Endothelial cell of umbilical vein (primary cell): ENCODE results near the gene IQCE.

Source experiments
- EZH2 ChIP-seq: IDR thresholded peaks from 2 replicates; pipeline ENCODE4 v1.6.1; 2012; ENCODE audit warnings: borderline replicate concordance, low read depth, mild to moderate bottlenecking, moderate library complexity, low read length, inconsistent platforms; ENCODE audit not compliant: severe bottlenecking
- JUN ChIP-seq: IDR thresholded peaks from 2 replicates; pipeline ENCODE4 v1.6.1; 2011; ENCODE audit warnings: borderline replicate concordance, low read depth; ENCODE audit not compliant: insufficient read length, insufficient read depth
- MYC ChIP-seq: IDR thresholded peaks from one replicate; pipeline ENCODE4 v1.6.1; 2011; ENCODE audit warnings: mild to moderate bottlenecking, low read depth, low read length
- POLR2A ChIP-seq: IDR thresholded peaks from 2 replicates; pipeline ENCODE4 v1.6.1; 2012; ENCODE audit warnings: low read depth, mild to moderate bottlenecking, control low read depth, low read length
- POLR2AphosphoS5 ChIP-seq: IDR thresholded peaks from 2 replicates; pipeline ENCODE4 v1.6.1; 2012; ENCODE audit warnings: low read depth, mild to moderate bottlenecking, control low read depth, low read length, moderate library complexity; ENCODE audit not compliant: insufficient read depth
- TF ChIP-seq, protein P1 (sequence below), 2 donors: IDR thresholded peaks; 1 replicate in 1 of 2; 2 replicates in 1 of 2; pipeline ENCODE4 v1.5.1; 2011; ENCODE audit warnings: low read length in 2 of 2, mild to moderate bottlenecking in 2 of 2, moderate library complexity in 2 of 2, control low read depth in 1 of 2, inconsistent platforms in 1 of 2, low read depth in 1 of 2; ENCODE audit not compliant: insufficient read depth in 1 of 2; ENCODE audit errors: extremely low read depth in 1 of 2

DNA sequence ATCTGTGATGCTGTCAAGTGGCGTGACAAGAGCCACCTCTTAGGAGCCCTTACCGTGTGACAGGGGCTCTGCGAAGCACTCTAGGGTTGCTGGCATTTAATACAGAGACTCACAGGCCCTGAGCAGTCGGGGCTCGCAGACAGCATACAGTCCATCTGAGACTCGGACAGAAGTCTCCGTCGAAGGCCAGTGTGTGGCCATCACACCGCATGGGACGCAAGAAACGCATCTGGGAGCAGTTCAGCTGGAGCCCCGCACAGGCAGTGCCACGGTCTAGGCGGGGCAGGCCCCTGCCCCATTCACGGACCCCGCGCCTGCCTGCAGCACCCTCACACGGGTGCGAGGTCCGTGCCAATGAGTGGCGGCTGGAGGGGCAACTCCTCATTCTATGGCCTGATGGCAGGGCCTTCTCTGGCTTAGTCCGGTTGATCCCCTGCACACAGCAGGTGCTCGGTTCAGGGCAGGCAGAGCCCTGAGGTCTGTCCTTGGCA lies 33.6 kb downstream of the IQCE start:
- TF ChIP-seq, protein P1, sequence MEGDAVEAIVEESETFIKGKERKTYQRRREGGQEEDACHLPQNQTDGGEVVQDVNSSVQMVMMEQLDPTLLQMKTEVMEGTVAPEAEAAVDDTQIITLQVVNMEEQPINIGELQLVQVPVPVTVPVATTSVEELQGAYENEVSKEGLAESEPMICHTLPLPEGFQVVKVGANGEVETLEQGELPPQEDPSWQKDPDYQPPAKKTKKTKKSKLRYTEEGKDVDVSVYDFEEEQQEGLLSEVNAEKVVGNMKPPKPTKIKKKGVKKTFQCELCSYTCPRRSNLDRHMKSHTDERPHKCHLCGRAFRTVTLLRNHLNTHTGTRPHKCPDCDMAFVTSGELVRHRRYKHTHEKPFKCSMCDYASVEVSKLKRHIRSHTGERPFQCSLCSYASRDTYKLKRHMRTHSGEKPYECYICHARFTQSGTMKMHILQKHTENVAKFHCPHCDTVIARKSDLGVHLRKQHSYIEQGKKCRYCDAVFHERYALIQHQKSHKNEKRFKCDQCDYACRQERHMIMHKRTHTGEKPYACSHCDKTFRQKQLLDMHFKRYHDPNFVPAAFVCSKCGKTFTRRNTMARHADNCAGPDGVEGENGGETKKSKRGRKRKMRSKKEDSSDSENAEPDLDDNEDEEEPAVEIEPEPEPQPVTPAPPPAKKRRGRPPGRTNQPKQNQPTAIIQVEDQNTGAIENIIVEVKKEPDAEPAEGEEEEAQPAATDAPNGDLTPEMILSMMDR (IDR thresholded peaks at IDR 0.05; ENCODE audit: extremely low read depth in 1 of 2, insufficient read depth in 1 of 2, low read depth in 1 of 2, low read length in 2 of 2): no peak
- TF ChIP-seq POLR2A (no peak), MYC (no peak), JUN (no peak), EZH2 (no peak), POLR2AphosphoS5 (no peak)
